ACC112 (cell line): ENCODE measurements around the gene CHD1L.
"Not testable (repeated sequence)": the region's sequence is repeated elsewhere in the genome, so short reads cannot be mapped to it uniquely, and the experiment has no call there.

Experiments used
- H2AFZ ChIP-seq: fragments of 200-600 bp; sonication (generic); one replicate; pipeline ENCODE4 v1.6.0; 2017; ENCODE audit warnings: antibody characterized with exemption, low read length; ENCODE audit not compliant: unreplicated experiment
- H3K27ac ChIP-seq: fragments of 200-600 bp; sonication (generic); 2 replicates; pipeline ENCODE4 v1.5.1; 2014; ENCODE audit warnings: low read depth, mild to moderate bottlenecking, antibody characterized with exemption, low read length, moderate library complexity
- H3K27me3 ChIP-seq: fragments of 200-600 bp; sonication (generic); 2 replicates; pipeline ENCODE4 v1.6.1; 2014; ENCODE audit warnings: mild to moderate bottlenecking, antibody characterized with exemption, low read length, moderate library complexity, mixed read lengths; ENCODE audit not compliant: insufficient read depth
- H3K36me3 ChIP-seq: fragments of 200-600 bp; sonication (generic); 2 replicates; pipeline ENCODE4 v1.6.1; 2016; ENCODE audit warnings: mild to moderate bottlenecking, antibody characterized with exemption, low read length, moderate library complexity, mixed read lengths; ENCODE audit not compliant: insufficient read depth
- H3K4me1 ChIP-seq: fragments of 200-600 bp; sonication (generic); one replicate; pipeline ENCODE4 v1.6.1; 2016; ENCODE audit warnings: low read length, mixed read lengths; ENCODE audit not compliant: insufficient read depth, unreplicated experiment, control insufficient read depth
- H3K4me3 ChIP-seq: fragments of 200-600 bp; sonication (generic); 2 replicates; pipeline ENCODE4 v1.5.1; 2014; ENCODE audit warnings: mild to moderate bottlenecking, low read depth, low read length
- H3K79me2 ChIP-seq: fragments of 200-600 bp; sonication (generic); one replicate; pipeline ENCODE4 v1.6.0; 2016; ENCODE audit warnings: low read length; ENCODE audit not compliant: control insufficient read depth, unreplicated experiment, insufficient read depth

Gene CHD1L

DNA sequence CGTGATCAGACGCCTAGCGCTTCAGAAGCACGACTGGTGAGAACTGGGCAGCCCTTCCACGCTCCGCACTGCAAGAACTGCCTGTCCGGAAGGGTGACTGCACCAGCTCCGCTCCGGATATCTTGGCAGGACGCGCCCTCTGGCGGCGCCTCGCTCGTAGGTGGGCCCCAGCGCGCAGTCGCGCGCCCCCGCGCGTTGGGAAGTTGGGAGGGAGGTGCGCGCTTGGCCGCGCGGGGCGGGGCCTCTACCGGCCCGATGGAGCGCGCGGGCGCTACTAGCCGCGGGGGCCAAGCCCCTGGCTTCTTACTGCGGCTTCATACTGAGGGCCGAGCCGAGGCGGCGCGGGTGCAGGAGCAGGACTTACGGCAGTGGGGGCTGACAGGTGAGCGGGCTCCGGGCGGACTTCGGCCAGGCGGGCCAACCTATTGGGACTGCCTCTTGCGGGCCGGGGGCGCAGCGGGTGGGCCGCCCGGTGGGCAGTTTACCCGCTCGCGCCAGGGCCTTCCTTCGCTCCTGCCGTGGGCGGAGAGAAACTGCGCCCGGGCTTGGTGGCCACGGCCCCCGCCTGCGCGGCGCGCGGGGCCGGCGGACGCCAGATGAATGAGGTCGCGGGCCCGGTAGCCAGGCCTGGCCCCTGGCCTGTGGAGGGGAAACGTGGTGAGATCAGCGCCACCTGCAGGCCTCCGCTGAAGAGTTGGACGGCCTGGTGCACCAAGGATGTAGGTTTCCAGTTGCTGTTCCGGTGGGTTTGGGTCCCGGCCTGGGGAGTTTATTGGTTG lies at the start of gene CHD1L:
TSS of gene CHD1L (plus strand) at position 236 of the 779 bp plus-strand sequence. CDS start at position 256, 20 bp downstream.
- H3K79me2 ChIP-seq = peaks cover 46% of the 10 kb centered on the region
- H3K27ac ChIP-seq = peak within 1 kb of the TSS; percentile 75
- H3K27me3 ChIP-seq = no peaks in the 10 kb centered on the region
- H3K4me3 ChIP-seq = peak within 1 kb of the TSS; percentile 91
- H3K4me1 ChIP-seq = peaks cover 34% of the 10 kb centered on the region
- H3K36me3 ChIP-seq = no peaks in the 10 kb centered on the region
- H2AFZ ChIP-seq = peak within 1 kb of the TSS; percentile 68

DNA sequence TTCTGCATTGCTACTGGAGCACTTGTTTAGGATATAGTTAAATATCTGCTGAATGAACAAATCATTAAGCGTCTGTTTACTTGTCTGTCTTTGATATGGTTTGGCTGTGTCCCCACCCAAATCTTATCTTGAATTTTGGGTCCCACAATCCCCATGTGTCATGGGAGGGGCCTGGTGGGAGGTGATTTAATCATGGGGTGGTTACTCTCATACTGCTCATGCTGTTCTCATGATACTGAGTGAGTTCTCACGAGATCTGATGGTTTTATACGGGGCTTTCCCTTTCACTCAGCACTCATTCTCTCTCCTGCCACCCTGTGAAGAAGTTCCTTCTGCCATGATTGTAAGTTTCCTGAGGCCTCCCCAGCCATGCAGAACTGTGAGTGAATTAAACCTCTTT lies 45.2 kb upstream of the CHD1L start:
- not testable (repeated sequence) for H2AFZ ChIP-seq, H3K79me2 ChIP-seq, H3K4me3 ChIP-seq, H3K36me3 ChIP-seq, H3K27ac ChIP-seq, H3K27me3 ChIP-seq, H3K4me1 ChIP-seq

DNA sequence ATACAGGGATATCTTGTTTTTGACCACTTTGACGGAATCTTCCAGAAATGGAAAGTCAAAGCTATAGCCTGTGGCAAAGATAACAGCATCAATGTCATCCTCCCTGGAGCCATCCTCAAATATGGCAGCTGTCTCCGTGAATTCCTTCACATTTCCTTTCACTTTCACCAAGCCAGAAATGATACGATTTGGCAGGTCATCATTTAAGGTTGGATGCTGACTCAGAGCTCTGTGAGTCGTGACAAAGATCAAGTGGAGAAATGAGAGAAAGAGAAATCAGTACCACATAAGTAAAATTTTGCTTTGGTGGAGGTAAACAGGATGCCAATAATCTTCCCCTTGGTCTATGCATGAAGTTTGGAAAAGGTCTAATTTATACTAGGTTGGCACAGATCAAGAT lies 41.2 kb upstream of the CHD1L start:
- Histone ChIP-seq H2AFZ (peak overlapping the region; percentile 96), H3K36me3 (no peaks in the 10 kb centered on the region), H3K4me3 (peak overlapping the region; percentile 70), H3K4me1 (peaks cover 9% of the 10 kb centered on the region), H3K79me2 (no peaks in the 10 kb centered on the region), H3K27me3 (no peaks in the 10 kb centered on the region), H3K27ac (peak overlapping the region; percentile 46; the same call in 1 of the 2 replicates)

DNA sequence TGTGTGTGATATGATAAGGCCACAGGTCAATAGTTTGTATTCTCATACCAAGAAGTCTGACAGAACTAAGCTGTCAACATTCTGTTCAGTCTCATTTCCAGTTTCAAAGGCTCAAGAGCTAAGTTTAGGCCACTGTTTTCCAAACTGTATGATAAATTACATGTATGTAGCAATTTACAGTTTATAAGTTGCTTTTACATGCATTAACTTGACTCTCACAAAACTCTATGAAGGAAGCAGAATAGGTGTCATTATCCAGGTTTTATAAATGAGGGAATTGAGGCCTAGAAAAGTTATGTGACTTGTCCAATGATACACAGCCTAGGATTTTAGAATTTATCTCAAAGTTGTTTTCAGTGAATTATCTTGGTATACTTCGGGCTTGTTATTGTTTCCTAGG lies 40.7 kb upstream of the CHD1L start:
- peak overlapping the region; percentile 46; the same call in 1 of the 2 replicates for H3K27ac ChIP-seq

DNA sequence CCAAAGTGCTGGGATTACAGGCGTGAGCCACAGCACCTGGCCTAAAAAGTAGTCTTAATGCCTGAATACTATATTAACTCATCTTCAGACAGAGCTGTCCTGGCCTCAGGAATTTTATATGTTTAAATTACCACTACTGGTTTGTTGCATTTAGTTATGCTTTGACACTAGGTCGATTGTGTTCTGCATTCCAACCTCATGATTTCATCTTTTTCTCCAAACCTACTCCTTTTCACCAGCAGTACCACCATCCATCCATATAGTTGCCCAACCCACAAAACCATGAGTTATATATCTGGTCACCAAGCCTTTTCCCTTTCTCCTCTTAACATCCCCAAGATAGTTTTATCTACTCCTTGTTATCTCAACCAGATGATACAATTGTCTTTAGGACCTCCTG lies 39.9 kb upstream of the CHD1L start:
- no peaks in the 10 kb centered on the region for H3K36me3 ChIP-seq
- no peaks in the 10 kb centered on the region for H3K79me2 ChIP-seq
- no peak overlapping the region for H3K4me3 ChIP-seq
- no peaks in the 10 kb centered on the region for H3K27me3 ChIP-seq
- H3K4me1 ChIP-seq = peaks cover 9% of the 10 kb centered on the region
- H2AFZ ChIP-seq = no peak overlapping the region
- H3K27ac ChIP-seq = no peak overlapping the region

More for the DNA sequence above, 40.7 kb upstream of the CHD1L start:
- no peaks in the 10 kb centered on the region for H3K36me3 ChIP-seq
- H2AFZ ChIP-seq = no peak overlapping the region
- H3K4me3 ChIP-seq = no peak overlapping the region; the same call in 1 of the 2 replicates
- H3K27me3 ChIP-seq = no peaks in the 10 kb centered on the region
- peaks cover 9% of the 10 kb centered on the region for H3K4me1 ChIP-seq
- H3K79me2 ChIP-seq = no peaks in the 10 kb centered on the region

DNA sequence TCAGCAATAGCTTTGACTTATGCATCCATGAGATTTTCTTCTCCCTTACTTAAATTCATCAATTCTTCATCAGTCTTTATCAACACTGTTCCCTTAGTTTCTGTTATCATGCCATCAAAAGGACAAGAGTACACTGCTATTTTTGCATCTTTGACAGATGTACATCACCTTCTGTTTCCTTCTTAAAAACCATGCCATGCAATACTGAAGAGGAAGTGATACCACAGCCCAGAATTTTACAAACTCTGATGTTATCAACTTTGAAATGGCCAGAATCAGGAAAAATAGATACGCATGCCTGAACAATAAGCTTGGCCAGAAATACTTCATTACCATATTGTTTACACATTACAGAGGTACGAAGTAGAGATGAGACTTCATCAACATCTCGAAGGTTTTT lies 38.4 kb upstream of the CHD1L start:
- no peak overlapping the region for H3K4me3 ChIP-seq

DNA sequence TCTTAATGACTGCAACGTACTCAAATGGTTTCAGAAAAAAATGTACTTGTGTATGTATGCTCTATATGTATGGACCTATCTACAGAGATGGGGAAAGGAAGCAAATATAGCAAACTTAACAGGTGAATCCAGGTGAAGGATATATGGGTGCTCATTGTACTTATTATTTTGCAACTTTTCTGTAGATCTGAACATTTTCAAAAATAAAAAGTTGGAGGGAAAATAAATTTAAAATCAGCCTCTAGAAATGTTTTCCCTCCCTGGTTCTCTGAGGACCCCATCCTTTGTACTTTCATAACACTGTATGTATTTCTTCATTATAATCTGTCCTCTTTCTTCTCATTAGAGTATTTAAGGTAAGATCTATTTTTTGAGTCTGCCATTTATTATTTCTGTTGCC lies 35.3 kb upstream of the CHD1L start:
- no peak overlapping the region for H3K4me3 ChIP-seq
- H3K36me3 ChIP-seq = no peaks in the 10 kb centered on the region
- no peak overlapping the region for H2AFZ ChIP-seq
- no peaks in the 10 kb centered on the region for H3K79me2 ChIP-seq
- no peak overlapping the region for H3K27ac ChIP-seq
- H3K4me1 ChIP-seq = no peaks in the 10 kb centered on the region
- no peaks in the 10 kb centered on the region for H3K27me3 ChIP-seq

More for the DNA sequence above, 38.4 kb upstream of the CHD1L start:
- no peaks in the 10 kb centered on the region for H3K27me3 ChIP-seq
- no peaks in the 10 kb centered on the region for H3K36me3 ChIP-seq
- peaks cover 9% of the 10 kb centered on the region for H3K4me1 ChIP-seq
- no peaks in the 10 kb centered on the region for H3K79me2 ChIP-seq
- H2AFZ ChIP-seq = no peak overlapping the region
- no peak overlapping the region for H3K27ac ChIP-seq

DNA sequence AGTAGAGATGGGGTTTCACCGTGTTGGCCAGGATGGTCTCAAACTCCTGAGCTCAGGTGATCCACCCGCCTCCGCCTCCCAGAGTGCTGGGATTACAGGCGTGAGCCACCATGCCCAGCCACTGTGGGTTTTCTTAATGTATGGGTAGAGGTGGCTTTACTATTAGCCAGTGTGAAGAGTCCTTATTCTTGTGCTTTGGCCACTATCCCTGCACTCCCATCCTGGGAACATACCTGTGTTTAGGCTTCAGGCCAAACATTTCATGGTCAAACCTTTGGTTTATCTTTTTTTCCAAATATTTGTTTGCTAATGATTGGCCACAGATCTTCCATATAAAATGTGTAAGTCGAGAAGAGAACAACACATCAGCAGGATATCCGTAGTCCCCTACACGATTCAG lies 33.9 kb upstream of the CHD1L start:
- Histone ChIP-seq H3K4me1 (no peaks in the 10 kb centered on the region), H3K27ac (no peak overlapping the region), H3K27me3 (no peaks in the 10 kb centered on the region), H2AFZ (no peak overlapping the region), H3K79me2 (no peaks in the 10 kb centered on the region), H3K36me3 (no peaks in the 10 kb centered on the region), H3K4me3 (no peak overlapping the region)

DNA sequence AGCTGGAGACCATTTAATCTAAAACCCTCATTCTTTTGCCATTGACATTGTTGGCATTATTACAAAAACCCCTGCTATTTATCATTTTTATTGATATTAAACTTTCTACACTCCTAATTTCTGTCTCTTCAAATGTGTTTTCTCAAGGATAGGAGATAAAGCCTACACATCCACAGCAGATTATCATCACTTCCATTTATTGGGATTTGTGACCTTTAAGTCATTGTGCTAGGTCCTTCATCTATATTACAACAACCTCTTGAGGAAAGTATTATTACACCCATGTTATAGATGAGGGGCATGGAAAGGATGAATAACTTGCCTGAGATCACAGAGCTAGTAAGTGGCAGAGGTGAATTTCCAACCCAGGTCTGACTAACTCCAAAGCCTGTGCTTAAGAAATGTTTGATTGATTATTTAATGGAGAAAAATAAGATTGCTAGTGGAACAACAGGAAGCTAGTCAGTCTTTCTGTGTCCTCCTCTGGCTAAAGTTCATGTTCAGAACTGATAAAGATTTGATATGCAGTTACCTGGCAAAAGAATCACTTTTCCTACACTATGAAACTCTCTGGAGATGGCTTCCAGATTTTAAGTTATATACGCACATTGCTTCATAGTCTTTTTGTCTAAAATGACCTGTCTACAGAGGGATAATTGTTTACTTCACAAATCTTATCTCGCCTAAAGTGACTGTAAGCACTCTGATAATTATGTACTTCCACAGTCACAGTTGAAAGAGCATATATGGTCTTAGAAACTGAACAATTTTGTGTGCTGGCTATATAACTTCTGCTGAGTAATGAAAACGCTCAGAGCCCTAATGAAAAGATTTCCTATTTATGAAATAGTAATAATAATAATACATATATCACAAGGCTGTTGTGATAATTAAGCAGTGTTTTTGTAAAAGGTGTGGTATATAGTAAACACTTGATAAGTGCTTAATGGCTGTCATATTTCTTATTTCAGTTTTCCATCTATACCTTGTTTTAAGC lies 32.4 kb upstream of the CHD1L start:
- Histone ChIP-seq H3K79me2 (no peaks in the 10 kb centered on the region), H3K27ac (no peak overlapping the region), H3K27me3 (no peaks in the 10 kb centered on the region), H3K4me1 (no peaks in the 10 kb centered on the region), H2AFZ (no peak overlapping the region), H3K4me3 (no peak overlapping the region), H3K36me3 (no peaks in the 10 kb centered on the region)

DNA sequence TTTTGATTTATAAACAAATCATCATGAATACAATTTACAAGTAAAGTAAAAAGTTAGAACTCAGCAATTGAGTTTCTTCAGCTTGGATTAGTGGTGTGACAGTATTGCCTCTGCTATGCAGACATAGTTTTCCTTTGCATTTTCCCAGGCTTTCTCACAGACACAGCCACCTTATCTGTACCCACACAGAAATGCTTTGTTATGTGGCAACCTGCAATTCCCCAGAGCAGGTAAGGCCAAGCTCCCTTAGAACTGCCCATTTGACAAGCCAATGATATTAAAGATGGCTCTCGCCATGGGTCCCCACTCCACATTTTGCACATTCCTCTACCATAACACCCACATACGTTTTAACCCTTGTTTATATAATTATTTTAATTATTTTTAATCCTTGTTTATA lies 31.5 kb upstream of the CHD1L start:
- no peak overlapping the region for H3K27ac ChIP-seq
- no peaks in the 10 kb centered on the region for H3K4me1 ChIP-seq
- H3K4me3 ChIP-seq = no peak overlapping the region
- no peaks in the 10 kb centered on the region for H3K36me3 ChIP-seq
- no peak overlapping the region for H2AFZ ChIP-seq
- H3K27me3 ChIP-seq = no peaks in the 10 kb centered on the region
- H3K79me2 ChIP-seq = no peaks in the 10 kb centered on the region
